ENCODE measurements around the gene WASHC1.
"Not testable (repeated sequence)": the region's sequence is repeated elsewhere in the genome, so short reads cannot be mapped to it uniquely, and the experiment has no call there.

WASHC1 gene, protein sequence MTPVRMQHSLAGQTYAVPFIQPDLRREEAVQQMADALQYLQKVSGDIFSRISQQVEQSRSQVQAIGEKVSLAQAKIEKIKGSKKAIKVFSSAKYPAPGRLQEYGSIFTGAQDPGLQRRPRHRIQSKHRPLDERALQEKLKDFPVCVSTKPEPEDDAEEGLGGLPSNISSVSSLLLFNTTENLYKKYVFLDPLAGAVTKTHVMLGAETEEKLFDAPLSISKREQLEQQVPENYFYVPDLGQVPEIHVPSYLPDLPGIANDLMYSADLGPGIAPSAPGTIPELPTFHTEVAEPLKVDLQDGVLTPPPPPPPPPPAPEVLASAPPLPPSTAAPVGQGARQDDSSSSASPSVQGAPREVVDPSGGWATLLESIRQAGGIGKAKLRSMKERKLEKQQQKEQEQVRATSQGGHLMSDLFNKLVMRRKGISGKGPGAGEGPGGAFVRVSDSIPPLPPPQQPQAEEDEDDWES

DNA sequence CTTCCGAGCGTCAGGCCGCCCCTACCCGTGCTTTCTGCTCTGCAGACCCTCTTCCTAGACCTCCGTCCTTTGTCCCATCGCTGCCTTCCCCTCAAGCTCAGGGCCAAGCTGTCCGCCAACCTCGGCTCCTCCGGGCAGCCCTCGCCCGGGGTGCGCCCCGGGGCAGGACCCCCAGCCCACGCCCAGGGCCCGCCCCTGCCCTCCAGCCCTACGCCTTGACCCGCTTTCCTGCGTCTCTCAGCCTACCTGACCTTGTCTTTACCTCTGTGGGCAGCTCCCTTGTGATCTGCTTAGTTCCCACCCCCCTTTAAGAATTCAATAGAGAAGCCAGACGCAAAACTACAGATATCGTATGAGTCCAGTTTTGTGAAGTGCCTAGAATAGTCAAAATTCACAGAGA is at the start of gene WASHC1:
WASHC1 (minus strand) TSS at position 101 of the 400 bp plus-strand sequence. CDS start 4,457 bp downstream, outside the sequence.
- DNase-seq, result not testable (repeated sequence)

GRCh38 chr9:78333-78732 is 49.1 kb upstream of the WASHC1 start:
- DNase-seq, result not testable (repeated sequence)

GRCh38 chr9:76389-76788 is 47.1 kb upstream of the WASHC1 start:
- DNase-seq, result not testable (repeated sequence)

DNA sequence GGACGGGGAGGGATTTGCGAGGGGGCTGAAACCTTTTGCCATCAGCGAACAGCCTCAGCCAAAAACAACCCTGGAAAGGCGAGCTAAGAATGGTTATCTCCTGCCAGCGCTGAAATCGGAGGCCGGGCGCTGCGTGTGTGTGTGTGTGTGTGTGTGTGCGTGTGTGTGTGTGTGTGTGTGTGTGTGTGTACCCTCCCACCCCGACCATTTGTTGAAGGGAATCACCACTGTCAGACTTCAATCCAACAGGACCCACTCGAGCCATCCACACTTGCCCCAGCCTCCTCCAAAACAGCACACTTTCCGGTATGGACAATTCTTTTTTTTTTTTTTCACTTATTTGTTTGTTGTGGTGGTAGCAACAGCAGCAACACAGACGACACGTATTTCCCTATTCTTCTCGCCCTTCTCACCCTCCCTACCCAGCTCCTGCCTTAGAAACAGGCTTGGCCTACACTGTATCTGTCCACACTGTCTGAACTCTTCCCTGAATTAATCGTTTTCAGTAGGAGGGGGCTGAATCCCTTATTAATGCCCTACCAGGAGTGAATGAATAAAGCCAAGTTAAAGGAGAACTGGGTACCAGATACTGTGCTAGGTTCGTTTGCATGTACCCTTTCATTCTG is 44.8 kb upstream of the WASHC1 start:
- not testable (repeated sequence) for DNase-seq

DNA sequence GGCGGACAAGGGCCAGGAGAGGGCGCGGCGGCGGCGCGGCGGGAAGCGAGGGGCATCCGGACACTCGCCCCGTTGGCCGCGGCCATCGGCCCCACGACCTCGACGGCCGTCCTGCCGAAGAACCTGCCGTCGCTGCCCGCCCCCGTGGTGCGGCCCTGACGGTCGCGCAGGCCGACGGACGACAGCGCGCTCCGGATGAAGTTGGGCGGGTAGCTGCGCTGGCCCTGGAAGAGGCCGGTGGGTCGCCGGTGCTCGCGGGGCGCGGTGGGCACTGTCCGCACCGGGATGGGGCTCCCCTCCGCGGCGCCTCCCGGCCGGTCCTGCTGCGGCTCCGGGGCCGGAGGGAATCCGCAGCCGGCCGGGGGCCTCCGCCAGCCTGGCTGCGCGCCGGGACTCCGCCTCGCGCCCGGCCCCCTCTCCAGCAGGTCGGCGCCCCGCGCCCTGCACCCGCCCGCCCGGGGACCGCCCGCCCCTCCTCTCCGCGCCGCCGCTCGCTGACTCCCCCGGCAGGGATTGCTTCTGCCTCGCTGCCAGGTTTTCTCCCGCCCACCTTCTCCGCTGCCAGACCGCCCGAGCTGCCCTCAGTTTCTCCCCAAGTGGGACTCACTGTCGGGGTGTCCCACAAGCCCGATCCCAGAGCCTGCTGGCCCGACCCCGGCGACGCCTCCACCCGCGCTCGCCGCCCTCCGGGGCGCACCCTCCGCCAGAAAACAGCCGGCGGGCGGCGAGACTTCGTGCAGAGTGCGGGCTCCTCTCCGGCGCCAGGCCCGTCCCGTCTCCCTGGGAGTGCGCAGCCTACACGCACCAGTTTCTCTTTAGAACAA is 44.0 kb upstream of the WASHC1 start:
- DNase-seq, result not testable (repeated sequence)

DNA sequence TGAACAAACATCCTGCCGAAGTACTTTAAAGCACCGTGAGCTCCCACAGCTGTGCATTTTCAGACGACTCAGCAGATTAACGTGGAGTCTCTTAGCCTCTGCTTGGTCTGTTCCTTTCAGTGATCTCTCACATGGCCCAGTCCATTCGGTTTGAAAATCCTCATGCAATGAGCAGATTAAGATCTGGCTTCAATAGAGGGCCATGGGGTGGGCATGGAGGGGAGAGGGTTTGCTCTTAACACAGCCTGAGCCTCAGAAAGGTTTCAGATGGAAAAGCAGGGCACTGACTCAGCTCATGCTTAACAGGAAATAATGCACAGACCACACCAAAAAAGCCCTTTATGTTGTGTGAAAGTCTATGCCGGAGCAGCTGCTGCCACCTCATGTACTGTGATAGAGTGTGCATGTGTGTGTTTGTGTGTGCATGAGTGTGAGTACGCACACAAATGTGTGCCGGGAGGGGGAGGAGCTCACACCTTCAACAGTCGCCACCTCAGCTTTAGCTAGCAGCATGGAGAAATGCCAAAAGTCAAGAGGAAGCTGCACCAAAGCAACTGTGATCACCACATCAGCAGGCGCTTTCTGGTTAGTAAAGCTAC is 33.9 kb upstream of the WASHC1 start:
- DNase-seq, result peak; percentile 58

DNA sequence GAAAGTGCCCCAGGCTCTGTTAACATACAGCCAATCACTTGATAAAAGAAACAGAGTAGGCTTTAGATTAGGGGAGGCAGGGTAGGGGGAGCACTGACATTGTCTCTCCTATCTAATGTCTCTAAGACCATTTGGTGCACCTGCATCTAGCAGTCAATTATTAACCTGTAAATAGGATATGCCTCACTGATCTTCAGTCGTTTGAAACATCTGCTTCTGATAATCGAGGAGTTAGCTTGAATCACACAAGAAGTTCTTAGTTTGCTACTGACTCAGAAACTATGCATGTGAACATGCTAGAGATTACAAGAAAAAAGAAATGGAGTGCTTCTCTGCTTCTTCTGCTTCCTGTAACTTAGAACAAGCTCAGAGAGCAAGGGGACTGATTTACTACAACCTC is 23.4 kb upstream of the WASHC1 start:
- not testable (repeated sequence) for DNase-seq

DNA sequence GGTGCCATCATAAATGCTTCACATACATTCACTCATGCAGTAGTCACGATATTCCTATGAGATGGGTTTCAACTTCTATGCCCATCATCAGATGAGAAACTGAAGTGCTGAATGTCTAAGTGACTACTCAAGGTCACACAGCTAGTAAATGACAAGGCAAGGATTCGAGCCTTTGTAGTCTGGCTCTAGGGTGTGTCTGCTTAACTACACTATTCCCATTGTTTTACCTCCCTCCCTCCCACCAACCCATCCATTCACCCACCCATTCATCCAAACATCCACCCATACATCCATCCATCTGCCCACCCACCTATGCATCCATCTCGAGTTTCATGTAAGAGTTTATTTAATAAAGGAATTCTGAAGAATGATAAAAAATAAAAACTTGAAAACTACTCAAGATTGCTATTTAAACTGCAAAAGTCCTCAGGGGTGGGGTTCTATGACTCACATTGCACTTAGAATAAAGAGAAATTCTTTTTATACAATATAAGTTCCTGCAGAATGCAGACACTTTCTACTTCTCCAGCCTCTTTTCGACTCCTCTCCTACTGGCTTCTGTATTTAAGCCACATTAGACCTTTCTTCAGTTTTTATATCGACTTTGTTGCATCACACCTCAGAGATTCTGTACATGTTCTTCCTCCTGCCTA is 19.1 kb upstream of the WASHC1 start:
- DNase-seq, result not testable (repeated sequence)

DNA sequence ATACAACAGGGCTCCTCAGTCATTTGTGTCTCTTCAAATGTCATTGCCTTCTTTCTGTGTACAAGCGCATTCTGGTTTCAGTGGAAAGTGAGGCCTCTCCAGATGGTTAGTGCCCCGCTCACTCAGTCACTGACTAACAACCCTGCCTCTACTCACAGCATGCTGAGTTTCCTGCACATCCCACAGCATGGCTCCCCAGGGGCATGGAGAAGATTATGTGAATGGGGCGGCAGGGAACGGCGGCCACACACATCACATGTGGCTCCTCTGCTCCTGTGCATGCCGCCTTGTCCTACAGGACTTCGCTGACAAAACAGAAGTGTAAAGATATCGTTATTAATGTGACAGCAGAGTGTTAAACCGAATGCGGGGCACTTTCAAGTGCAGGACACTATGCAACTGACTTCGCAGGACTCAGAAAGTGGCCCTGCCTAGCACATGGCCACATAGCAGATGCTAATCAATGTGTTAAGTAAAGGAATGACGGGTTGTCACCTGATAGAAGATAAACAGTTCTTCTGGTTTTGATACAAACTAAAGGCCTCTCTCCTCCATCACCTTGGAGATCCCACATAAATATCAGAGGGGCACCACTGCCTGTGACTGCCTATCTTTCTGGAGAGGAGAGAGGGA is 17.5 kb upstream of the WASHC1 start:
- DNase-seq, result not testable (repeated sequence)

DNA sequence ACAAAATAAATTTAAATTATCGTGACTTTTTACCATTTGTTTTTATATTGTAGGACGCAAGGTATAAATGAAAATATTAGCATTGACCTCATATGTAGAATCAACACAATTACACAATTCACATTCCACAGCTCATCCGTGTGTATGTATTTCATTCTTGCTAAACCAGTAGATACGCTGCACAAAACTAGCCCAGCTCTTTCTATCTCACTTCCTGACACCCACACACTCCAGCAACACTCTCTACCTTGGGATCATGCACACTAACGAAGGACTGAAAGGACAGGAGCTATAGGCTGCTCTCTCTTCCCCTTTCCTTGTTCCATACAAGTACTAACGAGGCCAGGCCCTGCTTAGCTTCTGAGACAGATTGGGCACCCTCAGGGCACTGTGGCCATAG is 16.9 kb upstream of the WASHC1 start:
- not testable (repeated sequence) for DNase-seq

DNA sequence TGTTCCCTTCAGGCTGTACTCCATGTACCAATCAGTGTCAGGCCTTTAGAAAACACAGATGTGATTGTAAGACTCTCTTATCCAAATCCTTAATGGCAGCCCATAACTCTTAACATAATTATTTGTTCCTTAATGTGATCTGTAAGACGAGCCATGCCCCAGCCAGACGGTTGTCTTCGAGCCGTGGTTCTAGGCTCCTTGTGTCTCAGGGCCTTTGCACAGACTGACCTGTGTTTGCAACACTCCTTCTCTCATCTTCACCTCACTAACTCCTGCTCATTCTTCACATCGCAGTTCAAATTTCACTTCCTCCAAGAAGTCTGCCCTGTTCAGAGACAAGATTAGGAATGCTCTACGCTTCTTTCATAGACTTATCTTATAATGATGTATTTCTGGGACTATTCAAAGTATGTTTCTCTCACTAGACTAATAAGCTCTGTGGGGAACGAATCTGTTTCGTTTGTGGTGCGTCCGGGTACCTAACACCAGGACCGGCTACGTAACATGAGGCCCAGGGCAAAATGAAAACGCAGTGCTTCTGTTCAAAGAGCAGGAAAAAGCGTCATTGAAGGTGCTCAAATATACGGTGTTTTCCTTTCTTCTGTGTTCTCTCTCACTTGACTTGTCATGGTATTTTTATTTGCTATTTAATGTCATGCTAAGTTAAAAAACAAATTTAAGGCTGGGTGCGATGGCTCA is 16.1 kb upstream of the WASHC1 start:
- DNase-seq, result not testable (repeated sequence)

DNA sequence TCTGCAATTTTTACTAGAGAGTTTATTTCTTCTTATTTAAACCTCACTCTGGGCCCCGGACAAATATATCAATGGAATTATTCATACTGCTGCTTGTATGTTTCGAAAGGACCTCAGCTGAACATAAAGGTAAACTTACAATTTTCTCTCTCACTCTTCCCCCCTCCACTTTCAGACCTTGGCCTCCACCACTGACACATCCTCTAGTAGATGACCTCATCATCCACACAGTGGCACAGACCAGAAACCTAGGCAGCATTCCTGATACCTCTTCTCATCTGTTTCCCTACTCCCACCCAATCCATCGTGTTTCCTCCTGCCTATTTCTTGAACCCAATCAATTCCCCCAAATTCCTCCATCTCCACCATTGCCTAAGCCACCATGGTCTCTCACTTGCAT is 15.2 kb upstream of the WASHC1 start:
- not testable (repeated sequence) for DNase-seq

- not testable (repeated sequence) for DNase-seq
Observed at GRCh38 chr9:43636-44035, 14.4 kb upstream of the WASHC1 start.

DNA sequence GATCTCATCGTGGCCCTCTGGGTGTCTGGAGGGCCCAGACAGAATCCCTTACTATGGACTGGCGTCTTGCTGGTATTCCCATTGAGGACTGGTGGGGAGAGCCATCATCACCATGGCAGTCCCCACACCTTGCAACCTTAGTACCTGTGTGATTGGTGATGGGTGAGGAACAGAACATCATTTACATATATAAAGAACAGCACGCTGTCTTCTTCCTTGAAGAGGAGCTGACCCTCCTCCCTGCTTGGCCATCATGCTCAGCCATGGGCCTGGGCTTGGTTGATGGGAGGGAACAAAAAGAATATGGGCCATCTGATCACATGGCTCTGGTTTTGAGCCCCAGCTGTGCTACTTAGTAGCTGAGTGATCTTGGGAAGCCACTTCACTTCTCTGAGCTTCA is 13.9 kb upstream of the WASHC1 start:
- not testable (repeated sequence) for DNase-seq

DNA sequence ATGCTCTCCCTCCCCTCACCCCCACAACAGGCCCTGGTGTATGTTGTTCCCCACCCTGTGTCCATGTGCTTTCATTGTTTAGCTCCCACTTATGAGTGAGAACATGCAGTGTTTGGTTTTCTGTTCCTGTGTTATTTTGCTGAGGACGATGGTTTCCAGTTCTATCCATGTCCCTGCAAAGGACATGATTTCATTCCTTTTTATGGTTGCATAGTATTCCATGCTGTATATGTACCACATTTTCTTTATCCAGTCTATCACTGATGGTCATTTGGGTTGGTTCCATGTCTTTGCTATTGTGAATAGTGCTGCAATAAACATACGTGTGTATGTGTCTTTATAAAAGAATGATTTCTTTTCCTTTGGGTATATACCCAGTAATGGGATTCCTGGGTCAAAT is 12.6 kb upstream of the WASHC1 start:
- not testable (repeated sequence) for DNase-seq

DNA sequence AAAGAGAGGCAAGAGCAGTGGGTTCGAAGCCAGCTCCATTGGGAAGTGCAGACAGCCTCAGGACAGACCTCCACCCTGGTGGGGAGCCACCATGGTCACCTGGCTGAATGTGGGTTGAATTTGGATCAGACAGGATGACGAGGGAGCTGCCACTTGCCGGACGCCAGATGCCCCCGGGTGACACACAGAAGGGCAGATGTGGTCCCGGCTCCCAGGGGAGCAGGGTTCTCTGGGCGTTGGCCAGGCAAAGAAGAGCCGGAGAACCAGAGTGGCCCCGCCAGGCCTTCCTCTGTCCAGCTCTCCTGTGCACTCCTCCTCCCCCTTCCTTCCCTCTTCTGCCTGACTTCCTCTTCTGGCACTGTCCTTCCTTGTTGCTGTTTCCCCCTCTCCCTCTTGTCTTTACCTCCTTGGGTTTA is 12.0 kb upstream of the WASHC1 start:
- DNase-seq, result not testable (repeated sequence)

GRCh38 chr9:32308-32707 is 3.1 kb upstream of the WASHC1 start:
- DNase-seq, result not testable (repeated sequence)

GRCh38 chr9:28775-29174 is 481 bp downstream of the WASHC1 start:
- not testable (repeated sequence) for DNase-seq

DNA sequence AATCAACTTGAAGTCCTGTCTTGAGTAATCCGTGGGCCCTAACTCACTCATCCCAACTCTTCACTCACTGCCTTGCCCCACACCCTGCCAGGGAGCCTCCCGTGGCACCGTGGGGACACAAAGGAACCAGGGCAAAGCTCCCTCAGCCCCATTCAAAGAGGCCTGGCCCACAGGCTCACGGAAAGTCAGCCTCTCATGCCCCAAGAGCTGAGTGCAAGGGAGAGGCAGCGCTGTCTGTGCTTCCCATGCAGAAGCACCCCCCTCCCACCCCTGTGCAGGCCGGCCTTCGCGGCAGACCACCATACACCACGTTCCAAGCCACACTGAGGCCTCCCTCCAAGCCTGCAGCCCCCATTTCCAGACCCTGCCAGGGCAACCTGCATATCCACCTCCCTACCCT is 7.6 kb downstream of the WASHC1 start:
- DNase-seq, result not testable (repeated sequence)

- not testable (repeated sequence) for DNase-seq
Observed at GRCh38 chr9:16875-17274, 12.4 kb downstream of the WASHC1 start.

Data from GDM1 (cell line).